B cell (primary cell): ENCODE results near the gene CCDC60. TPM values are rescaled to one million over a fixed set of nuclear protein-coding genes. Genes with fewer than 3 reads are reported as not detected.
A peak's percentile ranks its signal among the peaks of the same experiment; 100 is the strongest.

Source experiments
- ATAC-seq: fragments of 200-7000 bp; cut with Tn5 transposase; one replicate; pipeline ENCODE4 v1.10.0; 2021; ENCODE audit warnings: low read depth, mild to moderate bottlenecking, moderate number of reproducible peaks, moderate library complexity
- CTCF ChIA-PET: fragments of 350-600 bp; sonication (Branson Sonifier 250); formaldehyde crosslinking; loops from one replicate; lab custom pipeline; 2021; ENCODE audit warnings: antibody characterized with exemption, inconsistent platforms; lab: Charles Lee
- POLR2A ChIA-PET: fragments of 350-600 bp; sonication (Branson Sonifier 250); formaldehyde crosslinking; loops from one replicate; lab custom pipeline; 2021; ENCODE audit warnings: antibody characterized with exemption; lab: Charles Lee
- DNase-seq: peaks from one replicate; pipeline ENCODE4 v3.0.0; 2013
- H2AFZ ChIP-seq: 2 replicates; pipeline ENCODE4 v1.6.1; 2012; ENCODE audit warnings: mild to moderate bottlenecking, low read depth, low read length; ENCODE audit not compliant: insufficient read depth, poor library complexity, severe bottlenecking
- H3K27ac ChIP-seq, 2 donors: 1 replicate in 1 of 2; 2 replicates in 1 of 2; pipeline ENCODE4 v1.5.1; 2012 to 2013; ENCODE audit warnings: low read length in 2 of 2, mild to moderate bottlenecking in 2 of 2, moderate library complexity in 1 of 2
- H3K27me3 ChIP-seq, 4 experiments: fragments of 200-600 bp in 1 of 4; sonication (generic) in 1 of 4; replicated peaks in 1 of 4; 1 replicate in 2 of 4; 2 replicates in 2 of 4; pipeline versions ENCODE4 v1.6.1 to v1.7.0; 2013 to 2016; ENCODE audit warnings: low read length in 3 of 4, mild to moderate bottlenecking in 2 of 4, mixed read lengths in 1 of 4, moderate library complexity in 1 of 4; ENCODE audit not compliant: insufficient read depth in 4 of 4, control insufficient read depth in 3 of 4; ENCODE audit errors: control extremely low read depth in 1 of 4
- H3K36me3 ChIP-seq, 2 experiments: replicated peaks in 1 of 2; 1 replicate in 1 of 2; 2 replicates in 1 of 2; pipeline versions ENCODE4 v1.6.1 to v1.7.1; 2013; ENCODE audit warnings: low read length in 1 of 2; ENCODE audit not compliant: insufficient read depth in 2 of 2, control insufficient read depth in 1 of 2; ENCODE audit errors: control extremely low read depth in 1 of 2, extremely low read depth in 1 of 2
- H3K4me1 ChIP-seq, 2 donors: fragments of 200-600 bp in 1 of 2; sonication (generic) in 1 of 2; 1 replicate in 1 of 2; 2 replicates in 1 of 2; pipeline versions ENCODE4 v1.5.1 to v1.6.1; 2013 to 2017; ENCODE audit warnings: low read length in 2 of 2; ENCODE audit not compliant: control insufficient read depth in 2 of 2, insufficient read depth in 2 of 2
- H3K4me2 ChIP-seq: replicated peaks from 2 replicates; pipeline ENCODE3; 2012; ENCODE audit warnings: mild to moderate bottlenecking, low read depth, low read length; ENCODE audit not compliant: poor library complexity, severe bottlenecking
- H3K4me3 ChIP-seq, 5 experiments: fragments of 200-600 bp in 1 of 5; sonication (generic) in 1 of 5; 1 replicate in 3 of 5; 2 replicates in 2 of 5; pipeline versions ENCODE4 v1.5.1 to v1.7.0; 2011 to 2016; ENCODE audit warnings: low read length in 4 of 5, mild to moderate bottlenecking in 4 of 5, low read depth in 2 of 5, control low read depth in 1 of 5, moderate library complexity in 1 of 5; ENCODE audit not compliant: insufficient read depth in 1 of 5; ENCODE audit errors: control extremely low read depth in 1 of 5, extremely low read depth in 1 of 5
- H3K79me2 ChIP-seq: fragments of 200-600 bp; sonication (generic); one replicate; pipeline ENCODE4 v1.6.0; 2016; ENCODE audit warnings: low read length; ENCODE audit not compliant: control insufficient read depth, insufficient read depth
- H3K9ac ChIP-seq: fragments of 200-600 bp; sonication (generic); 2 replicates; pipeline ENCODE4 v1.6.1; 2017; ENCODE audit warnings: mild to moderate bottlenecking, low read length, moderate library complexity
- H3K9me3 ChIP-seq, 3 donors: one replicate each; pipeline versions ENCODE4 v1.6.1 to v1.7.1; 2013; ENCODE audit warnings: low read length in 2 of 3; ENCODE audit not compliant: control insufficient read depth in 2 of 3, insufficient read depth in 1 of 3; ENCODE audit errors: control extremely low read depth in 1 of 3
- H4K20me1 ChIP-seq: 2 replicates; pipeline ENCODE4 v1.6.0; 2012; ENCODE audit warnings: mild to moderate bottlenecking, low read length; ENCODE audit not compliant: insufficient read depth, control insufficient read depth, poor library complexity, severe bottlenecking
- H3K27ac Mint-ChIP-seq: one replicate; pipeline ENCODE4 v1.8.0; 2021; ENCODE audit warnings: mixed read lengths
- H3K27me3 Mint-ChIP-seq: one replicate; pipeline ENCODE4 v1.8.0; 2021; ENCODE audit warnings: mixed read lengths
- H3K4me1 Mint-ChIP-seq: one replicate; pipeline ENCODE4 v1.8.0; 2021; ENCODE audit warnings: mixed read lengths
- H3K4me3 Mint-ChIP-seq: one replicate; pipeline ENCODE4 v1.8.0; 2021; ENCODE audit warnings: mixed read lengths
- H3K9me3 Mint-ChIP-seq: one replicate; pipeline ENCODE4 v1.8.0; 2022; ENCODE audit warnings: mixed read lengths; ENCODE audit not compliant: insufficient read depth
- EZH2 ChIP-seq: IDR thresholded peaks from 2 replicates; pipeline ENCODE4 v1.6.1; 2012; ENCODE audit warnings: borderline replicate concordance, low read depth, mild to moderate bottlenecking, moderate library complexity, low read length; ENCODE audit not compliant: insufficient read depth, poor library complexity, severe bottlenecking
- WGBS: methylation state at CpG from one replicate; pipeline ENCODE4 v1.1.5; 2013; ENCODE audit warnings: missing lambda C conversion rate; ENCODE audit not compliant: insufficient coverage; 5-methylcytosine and 5-hydroxymethylcytosine counted together
- intact Hi-C: fragments of 100-400 bp; cut with micrococcal nuclease; formaldehyde crosslinking; loops from one replicate; pipeline ENCODE4 v1.10.0; 2022
- polyA plus RNA-seq: library from polyadenylated mRNA; depleted of rRNA; stranded (reverse); fragments of >200 nt; gene quantifications from 2 replicates; pipeline ENCODE4 v1.2.3, GENCODE V29; 2012
- total RNA-seq, 2 donors: library from RNA; stranded (reverse); fragments of 120-200 nt in 1 of 2; gene quantifications; 1 replicate in 1 of 2; 2 replicates in 1 of 2; pipeline versions ENCODE4 v1.2.3 to v1.2.4, GENCODE V29; 2013 to 2022
- TF ChIP-seq, protein P1 (sequence below): fragments of 200-600 bp; IDR thresholded peaks from one replicate; pipeline ENCODE4 v1.8.0; 2022; ENCODE audit warnings: antibody characterized with exemption, mild to moderate bottlenecking

The CCDC60 gene
- total and polyA plus RNA-seq, 2 donors (not counting 1 experiment from before 2014, with no cell fraction given): not detected

DNA sequence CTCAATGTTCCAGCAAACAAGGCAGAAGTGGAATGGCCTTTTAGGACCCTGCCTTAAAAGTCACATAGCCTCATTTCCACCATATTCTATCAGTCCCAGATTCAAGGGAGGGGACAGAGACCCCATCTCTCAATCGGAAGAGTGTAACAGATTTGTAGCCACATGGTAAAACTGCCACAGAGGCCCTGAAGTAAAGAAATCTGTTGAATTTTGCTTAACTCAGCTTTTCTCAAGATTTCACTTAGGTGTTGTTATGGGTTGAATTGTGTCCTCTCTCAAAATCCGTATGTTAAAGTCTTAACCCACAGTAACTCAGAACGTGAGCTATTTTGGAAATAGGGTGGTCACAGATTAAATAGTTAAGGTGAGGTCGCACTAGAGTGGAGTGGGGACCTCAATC is 22.7 kb upstream of the CCDC60 start:
- Histone ChIP-seq H3K4me1 (no peaks in the 10 kb centered on the region), H3K36me3 (no peaks in the 10 kb centered on the region), H3K27me3 (no peaks in the 10 kb centered on the region), H3K9ac (no peak overlapping the region), H3K9me3 (peaks cover 0 to 6% (median 1%) of the 10 kb centered on the region in 3 donors), H3K27ac (no peak overlapping the region), H3K79me2 (no peaks in the 10 kb centered on the region), H2AFZ (no peak overlapping the region), H3K4me3 (no peak overlapping the region), H4K20me1 (no peaks in the 10 kb centered on the region), H3K4me2 (no peak overlapping the region)
- DNase-seq (no peak), ATAC-seq (no peak)
- H3K27ac Mint-ChIP-seq: no peak overlapping the region
- 86% methylated on average over 1 of the region's 4 CpGs for WGBS
- ChIA-PET CTCF (no interaction called here), POLR2A (no interaction called here)
- H3K9me3 Mint-ChIP-seq: no peaks in the 10 kb centered on the region
- no peak for TF ChIP-seq EZH2
- TF ChIP-seq, protein P1, sequence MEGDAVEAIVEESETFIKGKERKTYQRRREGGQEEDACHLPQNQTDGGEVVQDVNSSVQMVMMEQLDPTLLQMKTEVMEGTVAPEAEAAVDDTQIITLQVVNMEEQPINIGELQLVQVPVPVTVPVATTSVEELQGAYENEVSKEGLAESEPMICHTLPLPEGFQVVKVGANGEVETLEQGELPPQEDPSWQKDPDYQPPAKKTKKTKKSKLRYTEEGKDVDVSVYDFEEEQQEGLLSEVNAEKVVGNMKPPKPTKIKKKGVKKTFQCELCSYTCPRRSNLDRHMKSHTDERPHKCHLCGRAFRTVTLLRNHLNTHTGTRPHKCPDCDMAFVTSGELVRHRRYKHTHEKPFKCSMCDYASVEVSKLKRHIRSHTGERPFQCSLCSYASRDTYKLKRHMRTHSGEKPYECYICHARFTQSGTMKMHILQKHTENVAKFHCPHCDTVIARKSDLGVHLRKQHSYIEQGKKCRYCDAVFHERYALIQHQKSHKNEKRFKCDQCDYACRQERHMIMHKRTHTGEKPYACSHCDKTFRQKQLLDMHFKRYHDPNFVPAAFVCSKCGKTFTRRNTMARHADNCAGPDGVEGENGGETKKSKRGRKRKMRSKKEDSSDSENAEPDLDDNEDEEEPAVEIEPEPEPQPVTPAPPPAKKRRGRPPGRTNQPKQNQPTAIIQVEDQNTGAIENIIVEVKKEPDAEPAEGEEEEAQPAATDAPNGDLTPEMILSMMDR: no peak
- peaks cover 11% of the 10 kb centered on the region for H3K27me3 Mint-ChIP-seq
- H3K4me3 Mint-ChIP-seq: no peak overlapping the region
- no peaks in the 10 kb centered on the region for H3K4me1 Mint-ChIP-seq
- intact Hi-C loops: no loop called here

DNA sequence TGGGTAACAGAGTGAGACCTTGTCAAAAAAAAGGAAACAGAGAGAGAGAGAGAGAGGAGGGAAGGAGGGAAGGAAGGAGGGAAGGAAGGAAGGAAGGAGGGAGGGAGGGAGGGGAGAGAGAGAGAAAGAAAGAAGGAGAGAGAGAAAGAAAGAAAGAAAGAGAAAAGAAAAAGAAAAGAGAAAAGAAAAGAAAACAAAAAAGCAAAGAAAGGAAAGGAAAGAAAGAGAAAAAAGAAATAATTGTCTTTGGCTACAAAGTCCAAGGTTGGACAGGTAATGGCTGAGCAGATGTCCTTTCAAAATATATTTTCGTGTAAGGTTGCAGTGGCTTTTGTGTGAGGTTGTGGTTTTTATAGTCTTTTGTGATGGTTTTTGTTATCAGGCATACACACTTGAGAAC is 21.6 kb upstream of the CCDC60 start:
- CTCF ChIA-PET: no interaction called here
- TF ChIP-seq EZH2: no peak
- TF ChIP-seq, protein P1: peak; percentile 15
- no peaks in the 10 kb centered on the region for H3K36me3 ChIP-seq
- H4K20me1 ChIP-seq: no peaks in the 10 kb centered on the region
- Mint-ChIP-seq H3K27me3 (peaks cover 11% of the 10 kb centered on the region), H3K4me3 (no peak overlapping the region), H3K4me1 (no peaks in the 10 kb centered on the region), H3K9me3 (no peaks in the 10 kb centered on the region), H3K27ac (no peak overlapping the region)
- no CpG with 5 or more reads among the region's 1 CpG for WGBS
- ATAC-seq (no peak), DNase-seq (no peak)
- intact Hi-C loops: no loop called here
- H3K79me2 ChIP-seq: no peaks in the 10 kb centered on the region
- no peak overlapping the region for H3K9ac ChIP-seq
- no peaks in the 10 kb centered on the region for H3K4me1 ChIP-seq
- H3K4me2 ChIP-seq: no peak overlapping the region
- POLR2A ChIA-PET: no interaction called here
- peaks cover 0 to 6% (median 1%) of the 10 kb centered on the region in 3 donors for H3K9me3 ChIP-seq
- no peak overlapping the region for H2AFZ ChIP-seq
- no peak overlapping the region for H3K4me3 ChIP-seq
- H3K27me3 ChIP-seq: no peaks in the 10 kb centered on the region
- no peak overlapping the region for H3K27ac ChIP-seq
